HEK293T (cell line): ENCODE measurements around the gene UBE2B.

Experiments used
- BHLHE40 ChIP-seq: fragments of 450-650 bp; IDR thresholded peaks from 2 replicates; pipeline ENCODE4 v1.6.1; 2016; ENCODE audit warnings: mild to moderate bottlenecking, moderate library complexity, borderline replicate concordance
- CTBP1 ChIP-seq: fragments of 450-650 bp; IDR thresholded peaks from 2 replicates; pipeline ENCODE4 v1.6.1; 2016; ENCODE audit warnings: borderline replicate concordance
- FOXA1 ChIP-seq: fragments of 450-650 bp; IDR thresholded peaks from 2 replicates; pipeline ENCODE4 v1.6.1; 2016; ENCODE audit warnings: mild to moderate bottlenecking
- FOXK2 ChIP-seq: fragments of 450-650 bp; IDR thresholded peaks from 2 replicates; pipeline ENCODE4 v1.6.1; 2016; ENCODE audit warnings: mild to moderate bottlenecking
- FOXM1 ChIP-seq: fragments of 450-650 bp; IDR thresholded peaks from 2 replicates; pipeline ENCODE4 v1.6.1; 2017; ENCODE audit warnings: mild to moderate bottlenecking, borderline replicate concordance
- NFRKB ChIP-seq: fragments of 450-650 bp; IDR thresholded peaks from 2 replicates; pipeline ENCODE4 v1.6.1; 2016; ENCODE audit warnings: mild to moderate bottlenecking, moderate library complexity
- TARDBP ChIP-seq: fragments of 450-650 bp; IDR thresholded peaks from 2 replicates; pipeline ENCODE4 v1.6.1; 2016
- TF ChIP-seq, protein P1 (sequence below): fragments of 450-650 bp; IDR thresholded peaks from 2 replicates; pipeline ENCODE4 v1.6.1; 2016

DNA sequence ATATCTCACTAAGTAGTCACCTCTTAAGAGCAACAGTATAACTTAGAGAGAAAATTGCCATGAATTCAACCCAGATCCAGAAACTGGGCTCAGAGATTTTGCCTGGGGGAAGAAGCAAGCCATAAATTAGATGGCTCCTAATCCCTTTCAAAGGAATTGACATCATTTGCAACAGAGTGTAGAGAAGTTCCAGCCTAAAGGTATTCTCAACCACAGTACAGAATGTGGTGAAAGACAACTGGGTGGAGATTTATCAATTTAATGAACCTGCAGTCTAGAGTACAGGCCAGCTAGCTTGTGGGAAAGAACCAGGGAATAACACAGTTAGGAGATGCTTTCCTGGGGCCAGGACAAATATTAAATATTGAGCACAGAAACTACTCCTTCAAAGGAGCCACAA, 44.0 kb upstream of the UBE2B start:
- TF ChIP-seq BHLHE40 (no peak), TARDBP (no peak), FOXA1 (no peak), CTBP1 (no peak), FOXM1 (no peak), NFRKB (no peak), FOXK2 (no peak)
- TF ChIP-seq, protein P1, sequence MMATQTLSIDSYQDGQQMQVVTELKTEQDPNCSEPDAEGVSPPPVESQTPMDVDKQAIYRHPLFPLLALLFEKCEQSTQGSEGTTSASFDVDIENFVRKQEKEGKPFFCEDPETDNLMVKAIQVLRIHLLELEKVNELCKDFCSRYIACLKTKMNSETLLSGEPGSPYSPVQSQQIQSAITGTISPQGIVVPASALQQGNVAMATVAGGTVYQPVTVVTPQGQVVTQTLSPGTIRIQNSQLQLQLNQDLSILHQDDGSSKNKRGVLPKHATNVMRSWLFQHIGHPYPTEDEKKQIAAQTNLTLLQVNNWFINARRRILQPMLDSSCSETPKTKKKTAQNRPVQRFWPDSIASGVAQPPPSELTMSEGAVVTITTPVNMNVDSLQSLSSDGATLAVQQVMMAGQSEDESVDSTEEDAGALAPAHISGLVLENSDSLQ = no peak
